ENCODE results near the gene HOXD9.

DNA sequence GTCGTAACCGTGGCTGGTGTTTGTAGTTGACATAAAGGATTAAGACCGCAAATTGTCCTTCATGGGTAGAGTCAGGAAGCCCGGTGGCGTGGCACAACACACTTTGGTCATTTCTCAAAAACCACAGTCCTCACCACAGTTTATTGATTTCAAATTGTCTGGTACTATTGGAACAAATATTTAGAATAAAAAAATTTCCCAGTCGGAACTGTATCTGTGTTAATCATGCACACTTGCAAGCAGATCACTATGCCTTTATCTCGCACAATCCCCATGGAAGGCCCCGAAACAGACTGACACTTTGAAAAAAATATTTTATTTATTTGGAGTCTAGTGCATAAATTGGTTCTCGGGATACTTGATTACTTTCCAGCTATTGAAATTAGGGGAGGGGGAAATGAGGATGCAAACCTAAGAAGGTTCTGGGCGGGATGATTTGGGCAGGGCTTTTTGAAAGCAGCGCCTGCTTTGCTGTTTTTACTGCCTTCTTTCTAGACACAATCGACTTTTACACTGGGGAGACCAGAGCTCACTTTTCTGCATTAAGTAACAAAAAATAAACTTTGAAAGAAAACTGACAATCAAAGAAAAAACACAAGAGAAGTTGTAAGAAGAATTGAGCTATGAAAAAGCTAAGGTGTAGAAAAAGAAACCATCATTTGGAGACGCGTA, 50.5 kb downstream of the HOXD9 start:
- TF ChIP-seq ARNTL (CRISPR knock-in tag; IDR thresholded peaks at IDR 0.05; ENCODE audit: borderline replicate concordance, low read depth) (no peak), PATZ1 (CRISPR knock-in tag; IDR thresholded peaks at IDR 0.05; ENCODE audit: borderline replicate concordance) (no peak), ZFP3 (CRISPR knock-in tag; IDR thresholded peaks at IDR 0.05) (no peak), BACH2 (CRISPR knock-in tag; IDR thresholded peaks at IDR 0.05; ENCODE audit: borderline replicate concordance) (no peak), TCF4 (CRISPR knock-in tag; IDR thresholded peaks at IDR 0.05; ENCODE audit: borderline replicate concordance) (no peak), CREB5 (CRISPR knock-in tag; IDR thresholded peaks at IDR 0.05; ENCODE audit: low read depth) (no peak)
